ENCODE measurements around the gene FUT1.

Gene FUT1

GRCh38 chr19:48703316-48703715, 49.1 kb downstream of the FUT1 start:
- peaks cover 4% of the 10 kb centered on the region for H3K36me3 ChIP-seq (ENCODE audit: control insufficient read depth, insufficient read depth, low read length)
- no peaks in the 10 kb centered on the region for H3K4me1 ChIP-seq (ENCODE audit: control insufficient read depth, insufficient read depth, low read length)
- H3K9ac ChIP-seq (ENCODE audit: low read depth, low read length) = no peak overlapping the region
- no peaks in the 10 kb centered on the region for H3K9me3 ChIP-seq (ENCODE audit: control insufficient read depth, insufficient read depth, low read length)
- H3K27me3 ChIP-seq (ENCODE audit: control insufficient read depth, insufficient read depth, low read length) = no peaks in the 10 kb centered on the region
- H3K4me3 ChIP-seq (ENCODE audit: low read depth, low read length) = no peak overlapping the region

- H3K4me1 ChIP-seq (ENCODE audit: control insufficient read depth, insufficient read depth, low read length) = no peaks in the 10 kb centered on the region
- no peaks in the 10 kb centered on the region for H3K27me3 ChIP-seq (ENCODE audit: control insufficient read depth, insufficient read depth, low read length)
- H3K4me3 ChIP-seq (ENCODE audit: low read depth, low read length) = no peak overlapping the region
- no peak overlapping the region for H3K9ac ChIP-seq (ENCODE audit: low read depth, low read length)
- no peaks in the 10 kb centered on the region for H3K9me3 ChIP-seq (ENCODE audit: control insufficient read depth, insufficient read depth, low read length)
- peaks cover 4% of the 10 kb centered on the region for H3K36me3 ChIP-seq (ENCODE audit: control insufficient read depth, insufficient read depth, low read length)
Measured at GRCh38 chr19:48702701-48703100, 49.7 kb downstream of the FUT1 start.

GRCh38 chr19:48698046-48698445, 54.4 kb downstream of the FUT1 start:
- peaks cover 2% of the 10 kb centered on the region for H3K36me3 ChIP-seq (ENCODE audit: control insufficient read depth, insufficient read depth, low read length)
- H3K27me3 ChIP-seq (ENCODE audit: control insufficient read depth, insufficient read depth, low read length) = no peaks in the 10 kb centered on the region
- H3K9me3 ChIP-seq (ENCODE audit: control insufficient read depth, insufficient read depth, low read length) = no peaks in the 10 kb centered on the region
- no peak overlapping the region for H3K4me3 ChIP-seq (ENCODE audit: low read depth, low read length)
- peaks cover 2% of the 10 kb centered on the region for H3K4me1 ChIP-seq (ENCODE audit: control insufficient read depth, insufficient read depth, low read length)
- no peak overlapping the region for H3K9ac ChIP-seq (ENCODE audit: low read depth, low read length)

Data from iPS-15b (cell line).